Bronchial epithelial cell (primary cell): ENCODE measurements around the gene FANCC. TPM values are rescaled to one million over a fixed set of nuclear protein-coding genes. Genes with fewer than 3 reads are reported as not detected.
A peak's percentile ranks its signal among the peaks of the same experiment; 100 is the strongest.

ENCODE experiments used
- DNase-seq: peaks from one replicate; pipeline ENCODE4 v3.0.0-alpha.2; 2010; ENCODE audit warnings: low read depth
- FAIRE-seq: peaks from 2 replicates; lab custom pipeline; 2011; peaks lifted over from hg19 to GRCh38; lab: Jason Lieb, UNC
- H3K27me3 ChIP-seq: 2 replicates; pipeline ENCODE4 v1.5.1; 2011; ENCODE audit warnings: low read length; ENCODE audit not compliant: control insufficient read depth, insufficient read depth
- H3K36me3 ChIP-seq: 2 replicates; pipeline ENCODE4 v1.5.1; 2011; ENCODE audit warnings: low read length; ENCODE audit not compliant: control insufficient read depth, insufficient read depth
- H3K4me3 ChIP-seq: 2 replicates; pipeline ENCODE4 v1.5.1; 2011; ENCODE audit warnings: mild to moderate bottlenecking, low read depth, low read length, control low read depth
- total RNA-seq: library from RNA; depleted of rRNA; stranded (reverse); fragments of >200 nt; gene quantifications from 2 replicates; pipeline ENCODE4 v1.2.1, GENCODE V29; 2014
- TF ChIP-seq, protein P1 (sequence below): IDR thresholded peaks from 2 replicates; pipeline ENCODE4 v1.5.1; 2011; ENCODE audit warnings: mild to moderate bottlenecking, moderate library complexity, low read length, control low read depth, inconsistent platforms; ENCODE audit not compliant: insufficient read depth, severe bottlenecking

Gene FANCC
- total RNA-seq, 1 donor from 2014 or later = 3.4 TPM

DNA sequence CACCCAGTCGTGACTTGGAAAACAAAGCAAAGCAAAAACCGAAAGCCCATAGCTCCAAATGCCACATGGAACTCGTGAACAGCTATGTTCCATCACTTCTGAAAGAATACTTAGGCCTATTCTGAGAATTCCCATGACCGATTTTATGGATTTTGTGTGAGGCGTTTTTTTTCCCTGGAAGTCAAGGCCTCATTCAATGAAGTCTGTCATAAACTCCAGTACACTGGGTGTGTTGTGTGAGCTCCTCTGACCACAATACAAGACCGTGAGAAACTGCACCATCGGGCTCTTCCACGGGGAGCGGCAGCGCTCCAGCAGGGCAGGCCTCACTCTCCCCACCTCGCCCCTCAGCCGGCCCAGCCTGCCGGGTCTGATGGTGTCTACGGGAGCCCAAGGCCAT lies 209.5 kb downstream of the FANCC start:
- no peak for DNase-seq
- no peak for FAIRE-seq
- TF ChIP-seq, protein P1, sequence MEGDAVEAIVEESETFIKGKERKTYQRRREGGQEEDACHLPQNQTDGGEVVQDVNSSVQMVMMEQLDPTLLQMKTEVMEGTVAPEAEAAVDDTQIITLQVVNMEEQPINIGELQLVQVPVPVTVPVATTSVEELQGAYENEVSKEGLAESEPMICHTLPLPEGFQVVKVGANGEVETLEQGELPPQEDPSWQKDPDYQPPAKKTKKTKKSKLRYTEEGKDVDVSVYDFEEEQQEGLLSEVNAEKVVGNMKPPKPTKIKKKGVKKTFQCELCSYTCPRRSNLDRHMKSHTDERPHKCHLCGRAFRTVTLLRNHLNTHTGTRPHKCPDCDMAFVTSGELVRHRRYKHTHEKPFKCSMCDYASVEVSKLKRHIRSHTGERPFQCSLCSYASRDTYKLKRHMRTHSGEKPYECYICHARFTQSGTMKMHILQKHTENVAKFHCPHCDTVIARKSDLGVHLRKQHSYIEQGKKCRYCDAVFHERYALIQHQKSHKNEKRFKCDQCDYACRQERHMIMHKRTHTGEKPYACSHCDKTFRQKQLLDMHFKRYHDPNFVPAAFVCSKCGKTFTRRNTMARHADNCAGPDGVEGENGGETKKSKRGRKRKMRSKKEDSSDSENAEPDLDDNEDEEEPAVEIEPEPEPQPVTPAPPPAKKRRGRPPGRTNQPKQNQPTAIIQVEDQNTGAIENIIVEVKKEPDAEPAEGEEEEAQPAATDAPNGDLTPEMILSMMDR = no peak
- H3K36me3 ChIP-seq = peaks cover 30% of the 10 kb centered on the region
- no peak overlapping the region for H3K4me3 ChIP-seq
- no peaks in the 10 kb centered on the region for H3K27me3 ChIP-seq

DNA sequence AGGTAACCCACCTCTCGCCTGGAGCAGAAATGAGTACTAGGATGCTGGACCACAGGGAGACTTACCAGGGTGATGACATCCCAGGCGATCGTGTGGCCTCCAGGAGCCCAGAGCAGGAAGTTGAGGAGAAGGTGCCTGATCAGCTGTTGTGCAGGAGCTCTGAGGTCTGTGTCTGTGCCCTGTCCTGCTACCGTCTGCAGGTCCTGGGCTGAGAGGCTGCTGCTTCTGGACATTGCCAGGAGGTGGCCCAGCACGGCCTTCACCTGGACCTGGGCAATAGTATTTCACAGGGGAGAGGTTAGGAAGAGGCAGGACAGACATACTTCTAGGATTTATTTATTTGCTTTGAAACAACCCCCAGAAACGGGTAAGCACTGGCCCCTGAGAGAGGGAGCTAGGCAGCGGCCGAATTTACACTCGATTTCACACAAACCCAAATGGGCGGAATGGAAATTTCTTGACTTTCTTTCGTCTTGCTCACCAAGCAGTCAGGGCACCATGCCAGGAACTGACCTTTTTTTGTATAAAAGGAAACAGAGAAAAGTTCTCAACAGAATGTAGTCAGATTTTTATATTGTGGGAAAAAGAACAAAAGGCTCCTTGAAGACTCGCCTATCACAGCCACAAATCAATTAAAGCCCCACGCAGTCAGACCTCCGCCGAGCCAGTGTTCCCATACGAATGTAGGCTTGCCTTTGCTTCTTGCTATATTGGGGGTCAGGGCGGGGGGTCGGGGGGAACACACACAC lies 210.3 kb downstream of the FANCC start:
- TF ChIP-seq, protein P1 = no peak
- Histone ChIP-seq H3K36me3 (peaks cover 23% of the 10 kb centered on the region), H3K27me3 (no peaks in the 10 kb centered on the region), H3K4me3 (no peak overlapping the region)
- DNase-seq (no peak), FAIRE-seq (no peak)

DNA sequence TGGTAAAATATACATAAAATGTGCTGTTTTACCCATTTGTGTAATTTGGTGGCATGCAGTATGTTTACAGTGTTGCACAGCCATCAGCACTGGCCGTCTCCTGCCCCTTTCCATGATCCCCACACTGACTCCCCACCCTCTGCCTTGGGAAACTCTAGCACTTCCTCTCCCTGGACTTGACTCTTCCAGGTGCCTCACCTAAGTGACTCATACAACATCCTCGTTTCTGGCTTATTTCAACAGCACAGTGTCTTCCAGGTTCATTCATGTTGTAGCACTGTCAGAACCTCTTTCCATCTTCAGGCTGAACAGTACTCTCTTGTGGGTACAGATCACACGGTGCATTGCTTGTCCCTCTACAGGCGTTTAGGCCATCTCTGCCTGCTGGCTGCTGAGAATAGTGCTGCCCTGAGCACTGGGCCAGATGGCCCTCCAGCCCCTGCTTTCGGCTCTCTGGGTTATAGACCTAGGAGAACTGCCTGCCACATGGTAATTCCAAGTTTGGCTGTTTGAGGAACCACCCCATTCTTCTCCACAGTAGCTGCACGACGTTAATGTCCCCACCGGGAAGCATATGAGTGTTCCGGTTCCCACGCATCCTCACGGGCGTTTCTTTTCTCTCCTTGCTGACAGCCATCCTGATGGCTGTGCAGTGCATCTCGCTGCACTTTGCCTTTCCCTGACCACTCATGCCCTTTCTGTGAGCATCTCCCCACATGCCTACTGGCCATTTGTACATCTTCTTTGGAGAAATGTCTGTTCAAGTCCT lies 211.8 kb downstream of the FANCC start:
- no peak overlapping the region for H3K4me3 ChIP-seq
- peak; percentile 96 for FAIRE-seq
- H3K27me3 ChIP-seq = no peaks in the 10 kb centered on the region
- DNase-seq = peak; percentile 95
- H3K36me3 ChIP-seq = peaks cover 16% of the 10 kb centered on the region
- TF ChIP-seq, protein P1 = no peak

DNA sequence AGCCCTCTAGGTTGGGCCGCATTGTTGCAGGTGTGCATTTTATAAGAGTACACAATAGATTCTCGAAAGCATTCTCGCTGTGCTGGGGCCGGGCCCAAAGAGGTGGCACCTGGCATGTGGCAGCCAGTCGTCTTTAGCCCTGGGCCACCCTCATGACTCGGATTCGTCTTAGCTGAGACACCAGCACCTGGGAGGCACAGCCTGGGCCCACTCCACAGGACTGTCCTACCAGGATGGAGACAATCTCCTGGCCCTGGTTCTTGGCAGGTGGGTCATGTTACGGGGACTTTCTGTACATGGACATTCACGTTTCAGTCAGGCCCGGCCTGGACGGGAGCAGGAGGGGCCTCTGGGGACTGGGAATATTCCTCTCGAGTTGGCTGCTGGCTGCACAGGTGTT lies 212.5 kb downstream of the FANCC start:
- no peak for DNase-seq
- no peaks in the 10 kb centered on the region for H3K27me3 ChIP-seq
- no peak for FAIRE-seq
- TF ChIP-seq, protein P1 = no peak
- H3K36me3 ChIP-seq = peaks cover 15% of the 10 kb centered on the region
- H3K4me3 ChIP-seq = no peak overlapping the region

DNA sequence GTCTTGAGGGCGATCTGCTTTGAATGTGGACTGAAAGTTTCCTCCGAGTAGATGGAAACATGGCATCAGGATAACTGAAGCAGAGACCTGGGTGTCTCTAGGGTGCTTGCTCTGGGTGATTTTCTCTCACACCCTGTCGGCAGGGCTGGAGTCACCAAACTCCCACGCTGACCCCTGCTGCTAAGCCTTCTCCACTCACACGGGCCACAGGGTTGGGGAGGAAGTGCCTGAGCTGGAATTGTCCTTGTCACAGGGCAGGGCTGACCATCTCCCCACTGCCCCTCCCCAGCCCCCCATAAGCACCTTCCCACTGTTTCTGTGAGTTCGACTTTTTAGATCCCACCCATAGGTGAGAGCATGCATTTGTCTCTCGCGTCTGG lies 212.9 kb downstream of the FANCC start:
- Histone ChIP-seq H3K4me3 (no peak overlapping the region), H3K36me3 (peaks cover 11% of the 10 kb centered on the region), H3K27me3 (no peaks in the 10 kb centered on the region)
- TF ChIP-seq, protein P1 = no peak
- FAIRE-seq (no peak), DNase-seq (no peak)
